SK-N-SH treated with all-trans-retinoic acid at 6 μM for 48 hours (cell line): ENCODE results near the gene TOMM40L.

Source experiments
- ATAC-seq: fragments of 200-7000 bp; cut with Tn5 transposase; 3 replicates; pipeline ENCODE4 v1.9.1; 2020; ENCODE audit warnings: mild to moderate bottlenecking, moderate library complexity
- BACH2 ChIP-seq: fragments of 250-450 bp; sonication (Bioruptor Pico); IDR thresholded peaks from 2 replicates; pipeline ENCODE4 v1.9.0; 2021; ENCODE audit warnings: mild to moderate bottlenecking, borderline replicate concordance
- CSDC2 ChIP-seq: fragments of 250-450 bp; sonication (Bioruptor Pico); IDR thresholded peaks from 2 replicates; pipeline ENCODE4 v1.5.0; 2020; ENCODE audit warnings: mild to moderate bottlenecking, moderate library complexity
- ESRRG ChIP-seq: fragments of 250-450 bp; sonication (Bioruptor Pico); IDR thresholded peaks from 2 replicates; pipeline ENCODE4 v1.6.1; 2021; ENCODE audit warnings: mild to moderate bottlenecking
- GLIS3 ChIP-seq: fragments of 250-450 bp; sonication (Bioruptor Pico); IDR thresholded peaks from 2 replicates; pipeline ENCODE4 v1.5.0; 2020; ENCODE audit warnings: mild to moderate bottlenecking, moderate library complexity
- ISL1 ChIP-seq: fragments of 250-450 bp; sonication (Bioruptor Pico); IDR thresholded peaks from 2 replicates; pipeline ENCODE4 v2.1.2; 2022; ENCODE audit warnings: mild to moderate bottlenecking, moderate library complexity
- OSR1 ChIP-seq: fragments of 250-450 bp; sonication (Bioruptor Pico); IDR thresholded peaks from 2 replicates; pipeline ENCODE4 v1.8.0; 2022; ENCODE audit warnings: moderate library complexity, mild to moderate bottlenecking, inconsistent platforms
- PPARA ChIP-seq: fragments of 250-450 bp; sonication (Bioruptor Pico); IDR thresholded peaks from 2 replicates; pipeline ENCODE4 v1.5.0; 2020; ENCODE audit warnings: mild to moderate bottlenecking, borderline replicate concordance
- RARB ChIP-seq: fragments of 250-450 bp; sonication (Bioruptor Pico); IDR thresholded peaks from 2 replicates; pipeline ENCODE4 v1.8.0; 2021; ENCODE audit warnings: mild to moderate bottlenecking, moderate library complexity
- SNAI2 ChIP-seq: fragments of 250-450 bp; sonication (Bioruptor Pico); IDR thresholded peaks from 2 replicates; pipeline ENCODE4 v1.5.0; 2020; ENCODE audit warnings: mild to moderate bottlenecking, moderate library complexity
- TCF4 ChIP-seq: fragments of 250-450 bp; sonication (Bioruptor Pico); IDR thresholded peaks from 2 replicates; pipeline ENCODE4 v1.8.0; 2021; ENCODE audit warnings: mild to moderate bottlenecking, moderate library complexity, borderline replicate concordance
- TOX ChIP-seq: fragments of 250-450 bp; sonication (Bioruptor Pico); IDR thresholded peaks from 2 replicates; pipeline ENCODE4 v1.8.0; 2021; ENCODE audit warnings: mild to moderate bottlenecking, moderate library complexity, borderline replicate concordance
- ZC3H10 ChIP-seq: fragments of 250-450 bp; sonication (Bioruptor Pico); IDR thresholded peaks from 2 replicates; pipeline ENCODE4 v1.5.1; 2021; ENCODE audit warnings: mild to moderate bottlenecking, moderate library complexity
- ZFP30 ChIP-seq: fragments of 450-650 bp; formaldehyde crosslinking; IDR thresholded peaks from 2 replicates; pipeline ENCODE4 v1.5.0; 2022; ENCODE audit warnings: mild to moderate bottlenecking, moderate library complexity
- ZNF565 ChIP-seq: fragments of 450-650 bp; formaldehyde crosslinking; conservative IDR thresholded peaks from 2 replicates; pipeline ENCODE4 v1.5.0; 2020; ENCODE audit warnings: low read depth, mild to moderate bottlenecking, moderate library complexity
- ZNF70 ChIP-seq: fragments of 450-650 bp; formaldehyde crosslinking; IDR thresholded peaks from 2 replicates; pipeline ENCODE4 v1.5.0; 2020; ENCODE audit warnings: mild to moderate bottlenecking, moderate library complexity
- ZNF8 ChIP-seq: fragments of 450-650 bp; formaldehyde crosslinking; IDR thresholded peaks from 2 replicates; pipeline ENCODE4 v1.5.0; 2020; ENCODE audit warnings: mild to moderate bottlenecking, moderate library complexity
- TF ChIP-seq, protein P1 (sequence below): fragments of 250-450 bp; sonication (Bioruptor Pico); IDR thresholded peaks from 2 replicates; pipeline ENCODE4 v1.8.0; 2020; ENCODE audit warnings: mild to moderate bottlenecking, moderate library complexity, borderline replicate concordance
- TF ChIP-seq, protein P2 (sequence below): fragments of 250-450 bp; sonication (Bioruptor Pico); IDR thresholded peaks from 2 replicates; pipeline ENCODE4 v1.5.0; 2020; ENCODE audit warnings: mild to moderate bottlenecking, moderate library complexity
- TF ChIP-seq, protein P3 (sequence below): fragments of 250-450 bp; sonication (Bioruptor Pico); IDR thresholded peaks from 2 replicates; pipeline ENCODE4 v1.5.1; 2021; ENCODE audit warnings: mild to moderate bottlenecking, moderate library complexity
- TF ChIP-seq, protein P4 (sequence below): fragments of 250-450 bp; sonication (Bioruptor Pico); IDR thresholded peaks from 2 replicates; pipeline ENCODE4 v1.5.1; 2020; ENCODE audit warnings: low read depth, mild to moderate bottlenecking, moderate library complexity
- TF ChIP-seq, protein P5 (sequence below): fragments of 250-450 bp; sonication (Bioruptor Pico); IDR thresholded peaks from 2 replicates; pipeline ENCODE4 v1.8.0; 2021; ENCODE audit warnings: low read depth, mild to moderate bottlenecking, moderate library complexity, borderline replicate concordance

TOMM40L gene

DNA sequence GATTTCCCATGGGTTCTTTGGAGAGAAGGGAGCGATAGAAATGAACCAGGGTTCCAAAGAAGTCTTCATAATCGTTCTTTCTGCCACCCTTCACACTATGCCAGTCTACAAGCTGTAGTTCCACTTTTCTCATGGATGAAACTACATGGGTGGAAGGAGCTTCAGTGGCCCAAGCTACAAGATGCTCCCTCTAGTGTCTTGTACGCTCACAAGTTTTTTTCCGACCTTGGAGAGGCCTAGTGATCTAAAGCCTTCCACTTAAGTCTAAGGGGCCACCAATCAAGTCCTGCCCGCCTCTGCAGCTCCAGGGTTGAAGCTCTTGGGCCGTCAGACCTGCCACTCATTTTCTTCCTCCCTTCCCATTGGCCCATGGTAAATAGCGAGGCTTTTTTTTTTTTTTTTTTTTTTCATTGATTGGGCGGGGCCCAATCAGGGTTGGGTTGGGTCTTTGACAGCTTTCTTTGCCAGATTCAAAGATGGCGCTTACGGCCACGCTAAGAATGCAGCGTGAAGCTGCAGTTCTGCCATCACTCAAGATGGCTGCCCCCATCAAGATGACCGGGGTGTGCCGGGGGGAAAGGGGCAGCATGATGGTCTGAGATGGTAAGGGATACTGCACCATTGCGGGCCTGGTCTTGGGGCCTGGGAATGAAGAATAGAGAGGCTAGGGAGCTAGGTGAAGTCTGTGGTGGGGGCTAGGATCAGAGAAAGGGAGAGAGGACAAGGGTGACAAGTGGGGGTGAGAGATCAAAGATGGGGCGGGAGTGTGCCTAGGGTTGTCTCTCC is at the start of gene TOMM40L:
TOMM40L (plus strand) TSS at position 527 of the 786 bp plus-strand sequence. CDS start 430 bp downstream, outside the sequence.
- TF ChIP-seq TOX (CRISPR knock-in tag) (no peak), RARB (CRISPR knock-in tag) (0 out of 2 replicates have a peak, but pooled peaks have one; percentile 1), ZC3H10 (peak; percentile 14; the same call in 1 of the 2 replicates), SNAI2 (no peak), ZNF70 (CRISPR knock-in tag) (no peak), ZNF8 (CRISPR knock-in tag) (no peak), CSDC2 (CRISPR knock-in tag) (no peak), TCF4 (CRISPR knock-in tag) (no peak), PPARA (CRISPR knock-in tag) (no peak)
- TF ChIP-seq, protein P1, sequence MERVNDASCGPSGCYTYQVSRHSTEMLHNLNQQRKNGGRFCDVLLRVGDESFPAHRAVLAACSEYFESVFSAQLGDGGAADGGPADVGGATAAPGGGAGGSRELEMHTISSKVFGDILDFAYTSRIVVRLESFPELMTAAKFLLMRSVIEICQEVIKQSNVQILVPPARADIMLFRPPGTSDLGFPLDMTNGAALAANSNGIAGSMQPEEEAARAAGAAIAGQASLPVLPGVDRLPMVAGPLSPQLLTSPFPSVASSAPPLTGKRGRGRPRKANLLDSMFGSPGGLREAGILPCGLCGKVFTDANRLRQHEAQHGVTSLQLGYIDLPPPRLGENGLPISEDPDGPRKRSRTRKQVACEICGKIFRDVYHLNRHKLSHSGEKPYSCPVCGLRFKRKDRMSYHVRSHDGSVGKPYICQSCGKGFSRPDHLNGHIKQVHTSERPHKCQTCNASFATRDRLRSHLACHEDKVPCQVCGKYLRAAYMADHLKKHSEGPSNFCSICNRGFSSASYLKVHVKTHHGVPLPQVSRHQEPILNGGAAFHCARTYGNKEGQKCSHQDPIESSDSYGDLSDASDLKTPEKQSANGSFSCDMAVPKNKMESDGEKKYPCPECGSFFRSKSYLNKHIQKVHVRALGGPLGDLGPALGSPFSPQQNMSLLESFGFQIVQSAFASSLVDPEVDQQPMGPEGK: no peak
- TF ChIP-seq, protein P2, sequence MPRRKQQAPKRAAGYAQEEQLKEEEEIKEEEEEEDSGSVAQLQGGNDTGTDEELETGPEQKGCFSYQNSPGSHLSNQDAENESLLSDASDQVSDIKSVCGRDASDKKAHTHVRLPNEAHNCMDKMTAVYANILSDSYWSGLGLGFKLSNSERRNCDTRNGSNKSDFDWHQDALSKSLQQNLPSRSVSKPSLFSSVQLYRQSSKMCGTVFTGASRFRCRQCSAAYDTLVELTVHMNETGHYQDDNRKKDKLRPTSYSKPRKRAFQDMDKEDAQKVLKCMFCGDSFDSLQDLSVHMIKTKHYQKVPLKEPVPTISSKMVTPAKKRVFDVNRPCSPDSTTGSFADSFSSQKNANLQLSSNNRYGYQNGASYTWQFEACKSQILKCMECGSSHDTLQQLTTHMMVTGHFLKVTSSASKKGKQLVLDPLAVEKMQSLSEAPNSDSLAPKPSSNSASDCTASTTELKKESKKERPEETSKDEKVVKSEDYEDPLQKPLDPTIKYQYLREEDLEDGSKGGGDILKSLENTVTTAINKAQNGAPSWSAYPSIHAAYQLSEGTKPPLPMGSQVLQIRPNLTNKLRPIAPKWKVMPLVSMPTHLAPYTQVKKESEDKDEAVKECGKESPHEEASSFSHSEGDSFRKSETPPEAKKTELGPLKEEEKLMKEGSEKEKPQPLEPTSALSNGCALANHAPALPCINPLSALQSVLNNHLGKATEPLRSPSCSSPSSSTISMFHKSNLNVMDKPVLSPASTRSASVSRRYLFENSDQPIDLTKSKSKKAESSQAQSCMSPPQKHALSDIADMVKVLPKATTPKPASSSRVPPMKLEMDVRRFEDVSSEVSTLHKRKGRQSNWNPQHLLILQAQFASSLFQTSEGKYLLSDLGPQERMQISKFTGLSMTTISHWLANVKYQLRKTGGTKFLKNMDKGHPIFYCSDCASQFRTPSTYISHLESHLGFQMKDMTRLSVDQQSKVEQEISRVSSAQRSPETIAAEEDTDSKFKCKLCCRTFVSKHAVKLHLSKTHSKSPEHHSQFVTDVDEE (CRISPR knock-in tag): peak; percentile 35; the same call in 1 of the 2 replicates
- TF ChIP-seq, protein P3, sequence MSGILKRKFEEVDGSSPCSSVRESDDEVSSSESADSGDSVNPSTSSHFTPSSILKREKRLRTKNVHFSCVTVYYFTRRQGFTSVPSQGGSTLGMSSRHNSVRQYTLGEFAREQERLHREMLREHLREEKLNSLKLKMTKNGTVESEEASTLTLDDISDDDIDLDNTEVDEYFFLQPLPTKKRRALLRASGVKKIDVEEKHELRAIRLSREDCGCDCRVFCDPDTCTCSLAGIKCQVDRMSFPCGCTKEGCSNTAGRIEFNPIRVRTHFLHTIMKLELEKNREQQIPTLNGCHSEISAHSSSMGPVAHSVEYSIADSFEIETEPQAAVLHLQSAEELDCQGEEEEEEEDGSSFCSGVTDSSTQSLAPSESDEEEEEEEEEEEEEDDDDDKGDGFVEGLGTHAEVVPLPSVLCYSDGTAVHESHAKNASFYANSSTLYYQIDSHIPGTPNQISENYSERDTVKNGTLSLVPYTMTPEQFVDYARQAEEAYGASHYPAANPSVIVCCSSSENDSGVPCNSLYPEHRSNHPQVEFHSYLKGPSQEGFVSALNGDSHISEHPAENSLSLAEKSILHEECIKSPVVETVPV: no peak
- TF ChIP-seq, protein P4, sequence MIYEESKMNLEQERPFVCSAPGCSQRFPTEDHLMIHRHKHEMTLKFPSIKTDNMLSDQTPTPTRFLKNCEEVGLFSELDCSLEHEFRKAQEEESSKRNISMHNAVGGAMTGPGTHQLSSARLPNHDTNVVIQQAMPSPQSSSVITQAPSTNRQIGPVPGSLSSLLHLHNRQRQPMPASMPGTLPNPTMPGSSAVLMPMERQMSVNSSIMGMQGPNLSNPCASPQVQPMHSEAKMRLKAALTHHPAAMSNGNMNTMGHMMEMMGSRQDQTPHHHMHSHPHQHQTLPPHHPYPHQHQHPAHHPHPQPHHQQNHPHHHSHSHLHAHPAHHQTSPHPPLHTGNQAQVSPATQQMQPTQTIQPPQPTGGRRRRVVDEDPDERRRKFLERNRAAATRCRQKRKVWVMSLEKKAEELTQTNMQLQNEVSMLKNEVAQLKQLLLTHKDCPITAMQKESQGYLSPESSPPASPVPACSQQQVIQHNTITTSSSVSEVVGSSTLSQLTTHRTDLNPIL (CRISPR knock-in tag): no peak
- peak; percentile 97 for ATAC-seq

DNA sequence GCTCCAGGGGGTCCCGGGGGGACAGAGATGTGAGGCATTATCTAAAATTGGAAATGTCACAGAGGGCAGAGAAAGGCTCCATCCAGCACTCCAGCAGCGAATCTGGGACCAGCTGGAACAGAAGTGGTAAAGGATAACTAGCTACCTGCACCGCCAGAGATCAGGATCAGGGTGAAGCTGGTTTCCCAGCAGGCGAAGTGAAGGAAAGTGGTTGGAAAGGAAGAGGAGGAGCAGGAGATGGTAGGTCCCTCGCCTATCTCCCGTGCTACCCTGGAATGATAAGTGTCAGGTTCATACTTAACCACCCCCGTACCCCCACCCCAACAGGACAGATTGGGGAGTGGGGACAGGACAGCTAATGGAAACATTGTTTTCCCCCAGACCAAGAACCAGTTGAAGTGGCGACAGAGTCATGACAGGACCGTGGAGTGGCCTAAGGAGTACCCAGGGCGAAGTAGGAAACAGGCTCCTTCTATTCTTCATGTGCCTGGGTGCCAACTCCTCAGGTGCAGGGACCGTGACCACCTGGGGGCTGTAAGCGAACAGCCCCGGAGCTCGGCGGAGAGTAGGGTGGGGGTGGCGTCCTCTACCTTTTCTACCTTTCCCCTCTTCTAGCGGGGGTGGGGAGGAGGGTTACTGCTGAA is 49.3 kb upstream of the TOMM40L start:
- ATAC-seq: peak; percentile 44
- no peak for TF ChIP-seq OSR1 (CRISPR knock-in tag)
- TF ChIP-seq ZNF8 (CRISPR knock-in tag): no peak
- TF ChIP-seq ZNF565 (CRISPR knock-in tag): no peak
- TF ChIP-seq TCF4 (CRISPR knock-in tag): no peak
- no peak for TF ChIP-seq CSDC2 (CRISPR knock-in tag)
- TF ChIP-seq ISL1 (CRISPR knock-in tag): no peak
- no peak for TF ChIP-seq ZFP30
- TF ChIP-seq, protein P1: no peak
- TF ChIP-seq ESRRG: no peak
- no peak for TF ChIP-seq ZC3H10
- TF ChIP-seq, protein P3: no peak
- TF ChIP-seq PPARA (CRISPR knock-in tag): no peak
- TF ChIP-seq, protein P5, sequence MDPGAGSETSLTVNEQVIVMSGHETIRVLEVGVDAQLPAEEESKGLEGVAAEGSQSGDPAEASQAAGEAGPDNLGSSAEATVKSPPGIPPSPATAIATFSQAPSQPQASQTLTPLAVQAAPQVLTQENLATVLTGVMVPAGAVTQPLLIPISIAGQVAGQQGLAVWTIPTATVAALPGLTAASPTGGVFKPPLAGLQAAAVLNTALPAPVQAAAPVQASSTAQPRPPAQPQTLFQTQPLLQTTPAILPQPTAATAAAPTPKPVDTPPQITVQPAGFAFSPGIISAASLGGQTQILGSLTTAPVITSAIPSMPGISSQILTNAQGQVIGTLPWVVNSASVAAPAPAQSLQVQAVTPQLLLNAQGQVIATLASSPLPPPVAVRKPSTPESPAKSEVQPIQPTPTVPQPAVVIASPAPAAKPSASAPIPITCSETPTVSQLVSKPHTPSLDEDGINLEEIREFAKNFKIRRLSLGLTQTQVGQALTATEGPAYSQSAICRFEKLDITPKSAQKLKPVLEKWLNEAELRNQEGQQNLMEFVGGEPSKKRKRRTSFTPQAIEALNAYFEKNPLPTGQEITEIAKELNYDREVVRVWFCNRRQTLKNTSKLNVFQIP (CRISPR knock-in tag): no peak
- no peak for TF ChIP-seq GLIS3 (CRISPR knock-in tag)
- TF ChIP-seq SNAI2: no peak
- TF ChIP-seq, protein P2 (CRISPR knock-in tag): no peak
- no peak for TF ChIP-seq BACH2
